H9 (cell line): ENCODE results near the gene GLRA3. TPM values are rescaled to one million over a fixed set of nuclear protein-coding genes. Genes with fewer than 3 reads are reported as not detected.

Experiments used
- DNase-seq: peaks from one replicate; pipeline ENCODE4 v3.0.0-alpha.2; 2017
- H2AFZ ChIP-seq: one replicate; pipeline ENCODE4 v1.6.1; 2013; ENCODE audit warnings: mild to moderate bottlenecking, low read length, control low read depth, moderate library complexity
- H2AK5ac ChIP-seq: 2 replicates; pipeline ENCODE4 v1.6.1; 2013; ENCODE audit warnings: low read length, control low read depth, mixed read lengths; ENCODE audit not compliant: insufficient read length
- H2BK120ac ChIP-seq: one replicate; pipeline ENCODE4 v1.6.1; 2013; ENCODE audit warnings: low read depth, mild to moderate bottlenecking, low read length, control low read depth, inconsistent platforms; ENCODE audit not compliant: poor library complexity, severe bottlenecking
- H2BK12ac ChIP-seq: 2 replicates; pipeline ENCODE4 v1.6.1; 2013; ENCODE audit warnings: low read length, control low read depth, mixed read lengths, low read depth; ENCODE audit not compliant: insufficient read length
- H2BK15ac ChIP-seq: 2 replicates; pipeline ENCODE4 v1.6.1; 2013; ENCODE audit warnings: low read depth, low read length, control low read depth
- H2BK20ac ChIP-seq: one replicate; pipeline ENCODE4 v1.6.1; 2013; ENCODE audit warnings: low read depth, mild to moderate bottlenecking, low read length, control low read depth, inconsistent platforms; ENCODE audit not compliant: poor library complexity, severe bottlenecking
- H2BK5ac ChIP-seq: 2 replicates; pipeline ENCODE4 v1.6.1; 2013; ENCODE audit warnings: low read length, control low read depth, mixed read lengths; ENCODE audit not compliant: insufficient read length
- H3K14ac ChIP-seq: 2 replicates; pipeline ENCODE4 v1.6.1; 2013; ENCODE audit warnings: low read length, control low read depth; ENCODE audit not compliant: insufficient read depth
- H3K18ac ChIP-seq: 2 replicates; pipeline ENCODE4 v1.6.1; 2013; ENCODE audit warnings: low read depth, mild to moderate bottlenecking, mixed read lengths, low read length, control low read depth; ENCODE audit not compliant: insufficient read length
- H3K23ac ChIP-seq: 2 replicates; pipeline ENCODE4 v1.6.1; 2013; ENCODE audit warnings: low read length, control low read depth, mixed read lengths, low read depth; ENCODE audit not compliant: insufficient read length
- H3K23me2 ChIP-seq: 2 replicates; pipeline ENCODE4 v1.6.1; 2013; ENCODE audit warnings: low read depth, mild to moderate bottlenecking, mixed read lengths, low read length, control low read depth; ENCODE audit not compliant: insufficient read length, poor library complexity, severe bottlenecking
- H3K27ac ChIP-seq: 2 replicates; pipeline ENCODE4 v1.5.1; 2013; ENCODE audit warnings: low read length, control low read depth, mixed read lengths, low read depth; ENCODE audit not compliant: insufficient read length
- H3K27me3 ChIP-seq: 2 replicates; pipeline ENCODE4 v1.6.1; 2013; ENCODE audit warnings: low read length, control low read depth, inconsistent platforms; ENCODE audit not compliant: insufficient read depth
- H3K4ac ChIP-seq: 2 replicates; pipeline ENCODE4 v1.6.1; 2013; ENCODE audit warnings: low read depth, mild to moderate bottlenecking, control low read depth, inconsistent platforms, low read length, moderate library complexity
- H3K4me1 ChIP-seq: 2 replicates; pipeline ENCODE4 v1.6.1; 2013; ENCODE audit warnings: low read length, control low read depth, inconsistent platforms; ENCODE audit not compliant: insufficient read depth
- H3K4me2 ChIP-seq: 2 replicates; pipeline ENCODE4 v1.6.1; 2013; ENCODE audit warnings: low read length, control low read depth, mixed read lengths; ENCODE audit not compliant: insufficient read length, insufficient read depth
- H3K56ac ChIP-seq: 2 replicates; pipeline ENCODE4 v1.6.1; 2013; ENCODE audit warnings: low read depth, mild to moderate bottlenecking, mixed read lengths, low read length, control low read depth; ENCODE audit not compliant: insufficient read length
- H3K79me1 ChIP-seq: 2 replicates; pipeline ENCODE4 v1.6.1; 2013; ENCODE audit warnings: low read depth, mild to moderate bottlenecking, moderate library complexity, low read length, control low read depth, inconsistent platforms; ENCODE audit not compliant: insufficient read depth, poor library complexity, severe bottlenecking
- H3K79me2 ChIP-seq: 2 replicates; pipeline ENCODE4 v1.6.1; 2013; ENCODE audit warnings: low read length, control low read depth, inconsistent platforms; ENCODE audit not compliant: insufficient read depth
- H3K9ac ChIP-seq: 2 replicates; pipeline ENCODE4 v1.6.1; 2013; ENCODE audit warnings: low read length, control low read depth, mixed read lengths; ENCODE audit not compliant: insufficient read length; ENCODE audit errors: extremely low read depth
- H3K9me3 ChIP-seq: one replicate; pipeline ENCODE4 v1.6.1; 2013; ENCODE audit warnings: low read depth, low read length, inconsistent platforms; ENCODE audit not compliant: control insufficient read depth
- H3T11ph ChIP-seq: one replicate; pipeline ENCODE4 v1.6.1; 2013; ENCODE audit warnings: mild to moderate bottlenecking, low read length, control low read depth, inconsistent platforms
- H4K20me1 ChIP-seq: one replicate; pipeline ENCODE4 v1.6.1; 2013; ENCODE audit not compliant: control insufficient read depth, insufficient read length, insufficient read depth
- H4K5ac ChIP-seq: 2 replicates; pipeline ENCODE4 v1.6.1; 2013; ENCODE audit warnings: low read depth, mild to moderate bottlenecking, mixed read lengths, low read length, control low read depth; ENCODE audit not compliant: insufficient read length
- H4K8ac ChIP-seq: replicated peaks from 2 replicates; pipeline ENCODE4 v1.6.1; 2013; ENCODE audit warnings: low read length, control low read depth, mixed read lengths, low read depth; ENCODE audit not compliant: insufficient read length
- H4K91ac ChIP-seq: 2 replicates; pipeline ENCODE4 v1.6.1; 2013; ENCODE audit warnings: low read depth, mild to moderate bottlenecking, moderate library complexity, mixed read lengths, low read length, control low read depth; ENCODE audit not compliant: insufficient read length
- H3K27ac Mint-ChIP-seq, 3 experiments: 2 replicates in 2 of 3; 3 replicates in 1 of 3; pipeline ENCODE4 v1.8.0; 2020 to 2021; ENCODE audit warnings: mixed read lengths in 3 of 3, mild to moderate bottlenecking in 1 of 3, moderate library complexity in 1 of 3
- H3K27me3 Mint-ChIP-seq: 2 replicates; pipeline ENCODE4 v1.8.0; 2021; ENCODE audit warnings: low read depth, mild to moderate bottlenecking, moderate library complexity, mixed read lengths
- H3K36me3 Mint-ChIP-seq, 3 experiments: 2 replicates in 2 of 3; 3 replicates in 1 of 3; pipeline ENCODE4 v1.8.0; 2020 to 2021; ENCODE audit warnings: low read depth in 3 of 3, mixed read lengths in 3 of 3; ENCODE audit not compliant: insufficient read depth in 1 of 3
- H3K4me1 Mint-ChIP-seq, 2 experiments: 2 replicates each; pipeline ENCODE4 v1.8.0; 2020; ENCODE audit warnings: mixed read lengths in 2 of 2
- H3K4me3 Mint-ChIP-seq, 2 experiments: 2 replicates in 1 of 2; 3 replicates in 1 of 2; pipeline ENCODE4 v1.8.0; 2020 to 2021; ENCODE audit warnings: mild to moderate bottlenecking in 2 of 2, mixed read lengths in 2 of 2, moderate library complexity in 1 of 2
- H3K9me3 Mint-ChIP-seq, 2 experiments: 2 replicates in 1 of 2; 3 replicates in 1 of 2; pipeline ENCODE4 v1.8.0; 2020; ENCODE audit warnings: mild to moderate bottlenecking in 2 of 2, mixed read lengths in 2 of 2, moderate library complexity in 1 of 2
- WGBS: extraction: QIAGEN DNeasy Blood & Tissue Kit; methylation state at CpG from one replicate; pipeline ENCODE4 v1.1.7; 2013; ENCODE audit warnings: missing lambda C conversion rate, low lambda C conversion rate, mixed read lengths; ENCODE audit not compliant: insufficient read length; ENCODE audit errors: extremely low coverage; 5-methylcytosine and 5-hydroxymethylcytosine counted together
- total RNA-seq: library from RNA; stranded (reverse); gene quantifications from 2 replicates; pipeline ENCODE4 v1.2.1, GENCODE V29; 2021
- TF ChIP-seq, protein P1 (sequence below): fragments of 200-600 bp; sonication (generic); conservative IDR thresholded peaks from 3 replicates; pipeline ENCODE4 v1.8.0; 2021; ENCODE audit warnings: antibody characterized with exemption, mild to moderate bottlenecking

Gene GLRA3
- total RNA-seq, 1 experiment from 2014 or later: 0.09 TPM

DNA sequence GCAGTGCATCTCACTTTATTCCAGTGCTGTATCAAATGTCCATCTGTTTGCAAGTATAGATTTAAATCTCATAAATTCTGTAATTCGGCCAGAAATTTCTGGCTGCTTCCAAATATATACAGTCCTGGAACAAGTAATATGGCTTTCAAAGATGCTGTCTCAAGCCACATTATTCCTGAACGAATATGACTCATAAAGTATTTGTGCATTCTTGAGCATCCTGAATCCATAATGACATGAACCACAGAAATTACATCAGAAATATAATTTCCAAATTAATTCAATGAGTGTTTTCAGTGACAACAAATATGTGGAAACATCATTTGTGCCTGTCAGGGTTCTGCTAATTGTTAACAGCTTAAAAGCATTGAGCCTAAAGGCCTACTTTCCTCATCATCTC is 165.8 kb downstream of the GLRA3 start:
- H3K27me3 Mint-ChIP-seq: no peaks in the 10 kb centered on the region
- no peak overlapping the region for H2BK5ac ChIP-seq

More for the DNA sequence above, 165.8 kb downstream of the GLRA3 start:
- no peaks in the 10 kb centered on the region for H3K79me1 ChIP-seq
- no peaks in the 10 kb centered on the region for H3K23me2 ChIP-seq
- no peak overlapping the region for H3K9ac ChIP-seq
- no peak overlapping the region for H3K4me2 ChIP-seq
- no peak overlapping the region for H3T11ph ChIP-seq
- no peak overlapping the region for H3K27ac ChIP-seq
- no peak overlapping the region for H4K91ac ChIP-seq
- peaks cover 5 to 6% of the 10 kb centered on the region in 2 experiments for H3K4me1 Mint-ChIP-seq
- no peak for DNase-seq
- H3K56ac ChIP-seq: no peak overlapping the region
- no peak overlapping the region for H3K14ac ChIP-seq
- no peak overlapping the region for H4K8ac ChIP-seq
- WGBS: no CpG with 5 or more reads among the region's 2 CpGs
- no peak overlapping the region for H3K4me3 Mint-ChIP-seq
- no peaks in the 10 kb centered on the region; the same call in 1 of the 2 replicates for H3K27me3 ChIP-seq
- H3K9me3 ChIP-seq: no peaks in the 10 kb centered on the region
- H2BK20ac ChIP-seq: no peak overlapping the region
- H3K18ac ChIP-seq: no peak overlapping the region
- TF ChIP-seq, protein P1, sequence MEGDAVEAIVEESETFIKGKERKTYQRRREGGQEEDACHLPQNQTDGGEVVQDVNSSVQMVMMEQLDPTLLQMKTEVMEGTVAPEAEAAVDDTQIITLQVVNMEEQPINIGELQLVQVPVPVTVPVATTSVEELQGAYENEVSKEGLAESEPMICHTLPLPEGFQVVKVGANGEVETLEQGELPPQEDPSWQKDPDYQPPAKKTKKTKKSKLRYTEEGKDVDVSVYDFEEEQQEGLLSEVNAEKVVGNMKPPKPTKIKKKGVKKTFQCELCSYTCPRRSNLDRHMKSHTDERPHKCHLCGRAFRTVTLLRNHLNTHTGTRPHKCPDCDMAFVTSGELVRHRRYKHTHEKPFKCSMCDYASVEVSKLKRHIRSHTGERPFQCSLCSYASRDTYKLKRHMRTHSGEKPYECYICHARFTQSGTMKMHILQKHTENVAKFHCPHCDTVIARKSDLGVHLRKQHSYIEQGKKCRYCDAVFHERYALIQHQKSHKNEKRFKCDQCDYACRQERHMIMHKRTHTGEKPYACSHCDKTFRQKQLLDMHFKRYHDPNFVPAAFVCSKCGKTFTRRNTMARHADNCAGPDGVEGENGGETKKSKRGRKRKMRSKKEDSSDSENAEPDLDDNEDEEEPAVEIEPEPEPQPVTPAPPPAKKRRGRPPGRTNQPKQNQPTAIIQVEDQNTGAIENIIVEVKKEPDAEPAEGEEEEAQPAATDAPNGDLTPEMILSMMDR: no peak
- no peak overlapping the region for H2BK12ac ChIP-seq
- H3K27ac Mint-ChIP-seq: peak overlapping the region in 1 of 3 experiments; percentile 66; a peak in 1 of 7 replicates
- no peak overlapping the region for H2AFZ ChIP-seq
- no peaks in the 10 kb centered on the region for H3K4me1 ChIP-seq
- no peak overlapping the region for H4K5ac ChIP-seq
- H4K20me1 ChIP-seq: no peaks in the 10 kb centered on the region
- peaks cover 0 to 4% (median 3%) of the 10 kb centered on the region in 3 experiments; a peak in 1 of 7 replicates for H3K36me3 Mint-ChIP-seq
- H3K9me3 Mint-ChIP-seq: peaks cover 0 to 5% of the 10 kb centered on the region in 2 experiments; a peak in 1 of 5 replicates
- H3K79me2 ChIP-seq: no peaks in the 10 kb centered on the region
- no peak overlapping the region for H3K4ac ChIP-seq
- H2BK120ac ChIP-seq: no peak overlapping the region
- H2AK5ac ChIP-seq: no peak overlapping the region
- H2BK15ac ChIP-seq: no peak overlapping the region
- H3K23ac ChIP-seq: no peak overlapping the region
